IMR-90 (cell line): ENCODE measurements around the gene SLIT3. TPM values are rescaled to one million over a fixed set of nuclear protein-coding genes. Genes with fewer than 3 reads are reported as not detected.

ENCODE experiments used
- ATAC-seq: fragments of 200-7000 bp; cut with Tn5 transposase; 2 replicates; pipeline ENCODE4 v1.9.1; 2020; ENCODE audit warnings: low read depth, mild to moderate bottlenecking, moderate library complexity
- BruUV-seq: library from RNA; stranded (reverse); fragments of 400-500 nt; replicated peaks from 2 replicates; lab custom pipeline; 2021; lab: Mats Ljungman, UMichigan
- CTCF ChIA-PET: fragments of 300-600 bp; formaldehyde crosslinking; extraction: SDS; loops from one replicate; lab custom pipeline; 2021; ENCODE audit warnings: antibody characterized with exemption; lab: Yijun Ruan, JAX
- POLR2A ChIA-PET: fragments of 300-600 bp; sonication (Branson Sonifier 250); formaldehyde crosslinking; loops from one replicate; lab custom pipeline; 2022; ENCODE audit warnings: antibody characterized with exemption; ENCODE audit not compliant: unreplicated experiment; lab: Charles Lee
- DNase-seq: peaks from one replicate; pipeline ENCODE4 v3.0.0; 2013
- H2AFZ ChIP-seq: replicated peaks from 2 replicates; pipeline ENCODE3; 2013; ENCODE audit warnings: low read length, mild to moderate bottlenecking; ENCODE audit not compliant: poor library complexity
- H2AK5ac ChIP-seq: 2 replicates; pipeline ENCODE4 v1.6.1; 2013; ENCODE audit warnings: low read depth, low read length, inconsistent platforms
- H2AK9ac ChIP-seq: replicated peaks from 2 replicates; pipeline ENCODE3; 2013; ENCODE audit warnings: mild to moderate bottlenecking, low read depth, low read length, moderate library complexity; ENCODE audit not compliant: poor library complexity
- H2BK120ac ChIP-seq: 2 replicates; pipeline ENCODE4 v1.6.1; 2013; ENCODE audit warnings: low read depth, low read length, inconsistent platforms
- H2BK15ac ChIP-seq: 3 replicates; pipeline ENCODE4 v1.6.1; 2013; ENCODE audit warnings: low read depth, low read length, inconsistent platforms
- H2BK20ac ChIP-seq: 2 replicates; pipeline ENCODE4 v1.6.1; 2013; ENCODE audit warnings: low read depth, mild to moderate bottlenecking, inconsistent platforms, low read length, moderate library complexity
- H2BK5ac ChIP-seq: 2 replicates; pipeline ENCODE4 v1.6.1; 2013; ENCODE audit warnings: mild to moderate bottlenecking, low read depth, low read length, inconsistent platforms; ENCODE audit not compliant: poor library complexity, severe bottlenecking
- H3K14ac ChIP-seq: replicated peaks from 2 replicates; pipeline ENCODE4 v1.6.1; 2013; ENCODE audit warnings: low read depth, low read length, inconsistent platforms
- H3K18ac ChIP-seq: 2 replicates; pipeline ENCODE4 v1.6.1; 2013; ENCODE audit warnings: low read depth, low read length, control low read depth
- H3K23ac ChIP-seq: 2 replicates; pipeline ENCODE4 v1.6.1; 2013; ENCODE audit warnings: low read depth, low read length, inconsistent platforms
- H3K27ac ChIP-seq: 2 replicates; pipeline ENCODE4 v1.5.1; 2013; ENCODE audit warnings: mild to moderate bottlenecking, control low read depth, low read length; ENCODE audit not compliant: insufficient read depth
- H3K27me3 ChIP-seq: 2 replicates; pipeline ENCODE4 v1.6.1; 2013; ENCODE audit warnings: low read length; ENCODE audit not compliant: control insufficient read depth, insufficient read depth
- H3K36me3 ChIP-seq: 2 replicates; pipeline ENCODE4 v1.6.1; 2013; ENCODE audit warnings: low read length, mixed read lengths; ENCODE audit not compliant: control insufficient read depth, insufficient read depth
- H3K4ac ChIP-seq: 2 replicates; pipeline ENCODE4 v1.6.1; 2013; ENCODE audit warnings: low read depth, low read length, inconsistent platforms
- H3K4me1 ChIP-seq: 2 replicates; pipeline ENCODE4 v1.6.1; 2013; ENCODE audit warnings: low read length, mixed read lengths; ENCODE audit not compliant: control insufficient read depth, insufficient read depth
- H3K4me2 ChIP-seq: 2 replicates; pipeline ENCODE4 v1.6.1; 2013; ENCODE audit warnings: low read depth, mild to moderate bottlenecking, control low read depth, low read length, moderate library complexity
- H3K4me3 ChIP-seq: 2 replicates; pipeline ENCODE4 v1.5.1; 2013; ENCODE audit warnings: low read depth, mild to moderate bottlenecking, control low read depth, low read length, moderate library complexity; ENCODE audit not compliant: insufficient read depth
- H3K56ac ChIP-seq: 2 replicates; pipeline ENCODE4 v1.6.1; 2013; ENCODE audit warnings: low read length, inconsistent platforms; ENCODE audit not compliant: insufficient read depth; ENCODE audit errors: extremely low read depth
- H3K79me1 ChIP-seq, 2 experiments: 2 replicates each; pipeline ENCODE4 v1.6.1; 2013; ENCODE audit warnings: low read length in 2 of 2, inconsistent platforms in 1 of 2, low read depth in 1 of 2
- H3K9ac ChIP-seq: 2 replicates; pipeline ENCODE4 v1.6.1; 2013; ENCODE audit warnings: low read depth, low read length, control low read depth
- H3K9me1 ChIP-seq: 2 replicates; pipeline ENCODE4 v1.6.1; 2013; ENCODE audit warnings: low read length, inconsistent platforms; ENCODE audit not compliant: insufficient read depth
- H3K9me3 ChIP-seq: 2 replicates; pipeline ENCODE4 v1.6.1; 2013; ENCODE audit warnings: low read length; ENCODE audit not compliant: control insufficient read depth, insufficient read depth
- H4K20me1 ChIP-seq: 2 replicates; pipeline ENCODE4 v1.6.1; 2013; ENCODE audit warnings: low read length, inconsistent platforms; ENCODE audit not compliant: insufficient read depth
- H4K5ac ChIP-seq: 2 replicates; pipeline ENCODE4 v1.6.1; 2013; ENCODE audit warnings: mild to moderate bottlenecking, low read depth, low read length, control low read depth
- H4K8ac ChIP-seq, 2 experiments: 2 replicates each; pipeline ENCODE4 v1.6.1; 2013; ENCODE audit warnings: low read depth in 2 of 2, low read length in 2 of 2, control low read depth in 1 of 2, inconsistent platforms in 1 of 2
- H4K91ac ChIP-seq: 2 replicates; pipeline ENCODE4 v1.6.1; 2013; ENCODE audit warnings: low read depth, low read length, inconsistent platforms; ENCODE audit not compliant: insufficient read depth
- CEBPB ChIP-seq: IDR thresholded peaks from 2 replicates; pipeline ENCODE4 v1.6.1; 2012; ENCODE audit warnings: low read depth, low read length, improper control_type of control experiment
- CHD1 ChIP-seq: IDR thresholded peaks from 2 replicates; pipeline ENCODE4 v1.6.1; 2012; ENCODE audit warnings: low read depth, low read length, improper control_type of control experiment
- FOS ChIP-seq: fragments of 150-350 bp; IDR thresholded peaks from 2 replicates; pipeline ENCODE4 v1.6.1; 2016; ENCODE audit warnings: low read depth, low read length
- MAFK ChIP-seq: IDR thresholded peaks from 2 replicates; pipeline ENCODE4 v1.6.1; 2012; ENCODE audit warnings: low read depth, low read length, improper control_type of control experiment
- MAZ ChIP-seq: IDR thresholded peaks from 2 replicates; pipeline ENCODE4 v1.6.1; 2012; ENCODE audit warnings: low read depth, mild to moderate bottlenecking, low read length, improper control_type of control experiment, moderate library complexity, borderline replicate concordance
- MXI1 ChIP-seq: IDR thresholded peaks from 2 replicates; pipeline ENCODE4 v1.6.1; 2012; ENCODE audit warnings: low read depth, mild to moderate bottlenecking, low read length, moderate library complexity, borderline replicate concordance
- NFE2L2 ChIP-seq: fragments of 150-350 bp; IDR thresholded peaks from 2 replicates; pipeline ENCODE4 v1.6.1; 2016; ENCODE audit warnings: low read depth, mild to moderate bottlenecking, low read length
- RAD21 ChIP-seq: IDR thresholded peaks from 2 replicates; pipeline ENCODE4 v1.6.1; 2012; ENCODE audit warnings: low read length, improper control_type of control experiment
- RFX5 ChIP-seq: IDR thresholded peaks from 2 replicates; pipeline ENCODE4 v1.8.0; 2012; ENCODE audit warnings: low read depth, mild to moderate bottlenecking, low read length, moderate library complexity
- SMC3 ChIP-seq: fragments of 150-350 bp; IDR thresholded peaks from 2 replicates; pipeline ENCODE4 v1.6.1; 2016; ENCODE audit warnings: low read depth, mild to moderate bottlenecking, antibody characterized with exemption, low read length, moderate library complexity
- WGBS, 2 experiments: methylation state at CpG; one replicate each; pipeline versions ENCODE4 v1.1.5 to v1.1.7; 2013; ENCODE audit warnings: missing lambda C conversion rate in 2 of 2; ENCODE audit not compliant: insufficient read length in 1 of 2; ENCODE audit errors: extremely low coverage in 2 of 2; 5-methylcytosine and 5-hydroxymethylcytosine counted together
- dilution Hi-C: fragments of 300-500 bp; cut with HindIII; formaldehyde crosslinking; loops from one replicate; pipeline ENCODE4 v1.14.3; 2018; ENCODE audit warnings: low sequenced_read_pairs; ENCODE audit not compliant: unreplicated experiment
- in situ Hi-C: fragments of 300-500 bp; cut with MboI; formaldehyde crosslinking; loops from 3 replicates; pipeline ENCODE4 v1.14.3; 2019; ENCODE audit warnings: low sequenced_read_pairs, inconsistent platforms, mixed read lengths
- intact Hi-C: fragments of 100-400 bp; cut with micrococcal nuclease; formaldehyde crosslinking; loops from 2 replicates; pipeline ENCODE4 v1.10.0; 2022
- polyA plus RNA-seq, 3 experiments: library from polyadenylated mRNA; depleted of rRNA; stranded (reverse); fragments of >200 nt; gene quantifications; 2 replicates each; pipeline ENCODE4 v1.2.3, GENCODE V29; 2012; ENCODE audit warnings: low replicate concordance in 1 of 3
- total RNA-seq: library from RNA; depleted of rRNA; stranded (reverse); fragments of >200 nt; gene quantifications from 2 replicates; pipeline ENCODE4 v1.2.3, GENCODE V29; 2012
- TF ChIP-seq, protein P1 (sequence below): fragments of 150-350 bp; IDR thresholded peaks from 2 replicates; pipeline ENCODE4 v1.6.1; 2017; ENCODE audit warnings: mild to moderate bottlenecking, antibody characterized with exemption, low read length, low read depth
- TF ChIP-seq, protein P2 (sequence below): conservative IDR thresholded peaks from 2 replicates; pipeline ENCODE4 v1.5.1; 2012; ENCODE audit warnings: mild to moderate bottlenecking, low read depth, low read length, improper control_type of control experiment
- TF ChIP-seq, protein P3 (sequence below): fragments of 150-350 bp; IDR thresholded peaks from 2 replicates; pipeline ENCODE4 v1.6.1; 2016; ENCODE audit warnings: low read depth, mild to moderate bottlenecking, low read length, moderate library complexity, borderline replicate concordance

The SLIT3 gene
- total and polyA plus RNA-seq, 2 of the 4 experiments (the other 2 are of a cell fraction) = 0.18 to 0.50 TPM

DNA sequence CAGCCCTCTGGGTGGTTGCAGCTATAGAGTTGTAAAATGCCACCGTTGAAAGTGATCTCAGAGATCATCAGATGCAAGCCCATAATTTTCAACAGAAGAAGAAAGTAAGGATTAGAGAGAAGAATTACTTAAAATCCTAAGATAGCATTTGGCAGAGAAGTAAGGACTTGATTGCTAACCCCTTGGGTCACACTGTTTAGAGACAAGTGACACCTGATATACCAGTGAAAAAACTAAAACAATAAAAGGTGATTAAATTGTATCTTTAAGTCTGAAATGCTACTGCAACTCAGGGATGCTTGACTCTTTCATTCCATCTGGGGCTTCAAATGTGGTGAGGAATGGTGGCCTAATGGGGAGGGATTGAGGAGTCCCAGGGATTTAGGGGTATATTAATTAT is 440.9 kb downstream of the SLIT3 start:
- H3K18ac ChIP-seq = no peak overlapping the region
- H3K9ac ChIP-seq = no peak overlapping the region
- no peak for DNase-seq
- ATAC-seq = no peak
- no peak overlapping the region for H3K56ac ChIP-seq
- H2AFZ ChIP-seq = no peak overlapping the region
- H3K4me2 ChIP-seq = no peak overlapping the region
- no peaks in the 10 kb centered on the region for H4K20me1 ChIP-seq
- no peaks in the 10 kb centered on the region for H3K9me1 ChIP-seq
- H2BK120ac ChIP-seq = no peak overlapping the region
- POLR2A ChIA-PET = no interaction called here
- H4K91ac ChIP-seq = no peak overlapping the region
- H3K4me1 ChIP-seq = no peaks in the 10 kb centered on the region
- no peak overlapping the region for H4K5ac ChIP-seq
- CTCF ChIA-PET = no interaction called here
- no CpG with 5 or more reads among the region's 1 CpG for WGBS, 2 experiments
- BruUV-seq = no TSS peak
- intact Hi-C loops = no loop called here
- in situ Hi-C loops = no loop called here
- no peak overlapping the region for H3K23ac ChIP-seq
- no peak overlapping the region for H2BK15ac ChIP-seq
- dilution Hi-C loops = no loop called here
- H3K79me1 ChIP-seq = no peaks in the 10 kb centered on the region
- TF ChIP-seq, protein P1, sequence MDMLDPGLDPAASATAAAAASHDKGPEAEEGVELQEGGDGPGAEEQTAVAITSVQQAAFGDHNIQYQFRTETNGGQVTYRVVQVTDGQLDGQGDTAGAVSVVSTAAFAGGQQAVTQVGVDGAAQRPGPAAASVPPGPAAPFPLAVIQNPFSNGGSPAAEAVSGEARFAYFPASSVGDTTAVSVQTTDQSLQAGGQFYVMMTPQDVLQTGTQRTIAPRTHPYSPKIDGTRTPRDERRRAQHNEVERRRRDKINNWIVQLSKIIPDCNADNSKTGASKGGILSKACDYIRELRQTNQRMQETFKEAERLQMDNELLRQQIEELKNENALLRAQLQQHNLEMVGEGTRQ = no peak
- TF ChIP-seq RAD21 (no peak), CHD1 (no peak), MAZ (no peak), FOS (no peak), RFX5 (no peak), SMC3 (no peak), MAFK (no peak), CEBPB (no peak), NFE2L2 (no peak), MXI1 (no peak)
- TF ChIP-seq, protein P2, sequence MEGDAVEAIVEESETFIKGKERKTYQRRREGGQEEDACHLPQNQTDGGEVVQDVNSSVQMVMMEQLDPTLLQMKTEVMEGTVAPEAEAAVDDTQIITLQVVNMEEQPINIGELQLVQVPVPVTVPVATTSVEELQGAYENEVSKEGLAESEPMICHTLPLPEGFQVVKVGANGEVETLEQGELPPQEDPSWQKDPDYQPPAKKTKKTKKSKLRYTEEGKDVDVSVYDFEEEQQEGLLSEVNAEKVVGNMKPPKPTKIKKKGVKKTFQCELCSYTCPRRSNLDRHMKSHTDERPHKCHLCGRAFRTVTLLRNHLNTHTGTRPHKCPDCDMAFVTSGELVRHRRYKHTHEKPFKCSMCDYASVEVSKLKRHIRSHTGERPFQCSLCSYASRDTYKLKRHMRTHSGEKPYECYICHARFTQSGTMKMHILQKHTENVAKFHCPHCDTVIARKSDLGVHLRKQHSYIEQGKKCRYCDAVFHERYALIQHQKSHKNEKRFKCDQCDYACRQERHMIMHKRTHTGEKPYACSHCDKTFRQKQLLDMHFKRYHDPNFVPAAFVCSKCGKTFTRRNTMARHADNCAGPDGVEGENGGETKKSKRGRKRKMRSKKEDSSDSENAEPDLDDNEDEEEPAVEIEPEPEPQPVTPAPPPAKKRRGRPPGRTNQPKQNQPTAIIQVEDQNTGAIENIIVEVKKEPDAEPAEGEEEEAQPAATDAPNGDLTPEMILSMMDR = no peak
- TF ChIP-seq, protein P3, sequence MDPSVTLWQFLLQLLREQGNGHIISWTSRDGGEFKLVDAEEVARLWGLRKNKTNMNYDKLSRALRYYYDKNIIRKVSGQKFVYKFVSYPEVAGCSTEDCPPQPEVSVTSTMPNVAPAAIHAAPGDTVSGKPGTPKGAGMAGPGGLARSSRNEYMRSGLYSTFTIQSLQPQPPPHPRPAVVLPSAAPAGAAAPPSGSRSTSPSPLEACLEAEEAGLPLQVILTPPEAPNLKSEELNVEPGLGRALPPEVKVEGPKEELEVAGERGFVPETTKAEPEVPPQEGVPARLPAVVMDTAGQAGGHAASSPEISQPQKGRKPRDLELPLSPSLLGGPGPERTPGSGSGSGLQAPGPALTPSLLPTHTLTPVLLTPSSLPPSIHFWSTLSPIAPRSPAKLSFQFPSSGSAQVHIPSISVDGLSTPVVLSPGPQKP = no peak
- H2AK9ac ChIP-seq = no peak overlapping the region
- H4K8ac ChIP-seq = no peak overlapping the region
- H3K4me3 ChIP-seq = no peak overlapping the region
- H3K4ac ChIP-seq = no peak overlapping the region
- no peak overlapping the region for H3K27ac ChIP-seq
- H3K27me3 ChIP-seq = no peaks in the 10 kb centered on the region
- H2BK5ac ChIP-seq = no peak overlapping the region
- no peak overlapping the region for H2BK20ac ChIP-seq
- no peaks in the 10 kb centered on the region for H3K9me3 ChIP-seq
- H3K14ac ChIP-seq = no peak overlapping the region
- no peak overlapping the region for H2AK5ac ChIP-seq
- no peaks in the 10 kb centered on the region for H3K36me3 ChIP-seq
